ENCODE results near the gene TMTC1. TPM values are rescaled to one million over a fixed set of nuclear protein-coding genes. Genes with fewer than 3 reads are reported as not detected.

TMTC1 gene
- total and polyA plus RNA-seq, 3 donors from 2014 or later = 8.4 to 13.6 (median 11.5) TPM

DNA sequence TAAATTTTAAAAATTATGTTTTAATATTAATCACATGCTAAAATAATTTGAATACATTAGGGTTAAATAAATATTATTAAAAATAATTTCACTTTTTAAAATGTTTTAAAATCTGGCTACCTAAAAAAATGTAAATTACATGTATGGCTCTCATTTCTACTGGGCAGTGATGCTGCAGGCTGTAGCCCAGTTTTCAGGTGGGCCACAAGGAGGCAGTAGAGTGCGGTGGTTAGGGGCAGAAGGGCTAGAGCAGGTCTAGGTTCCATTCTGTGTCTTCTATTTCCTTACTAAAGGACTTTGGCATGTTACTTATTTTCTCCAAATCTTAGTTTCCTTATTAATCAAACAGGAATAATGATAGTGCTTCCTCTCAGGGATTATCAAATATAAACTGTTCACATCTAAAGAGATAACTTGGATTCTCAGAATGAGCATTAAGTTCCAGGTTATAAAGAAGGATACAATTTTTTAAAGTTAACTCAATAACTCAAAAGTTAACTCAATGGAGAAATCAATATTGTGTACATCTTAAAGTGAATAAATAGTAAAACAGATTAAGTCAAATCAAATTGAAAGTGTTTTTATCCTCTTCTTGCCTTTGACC, 231.3 kb downstream of the TMTC1 start:
- no peaks in the 10 kb centered on the region for H3K36me3 ChIP-seq (ENCODE audit: low read depth, missing control alignments)
- H3K27me3 ChIP-seq = no peaks in the 10 kb centered on the region
- TF ChIP-seq, protein P1, sequence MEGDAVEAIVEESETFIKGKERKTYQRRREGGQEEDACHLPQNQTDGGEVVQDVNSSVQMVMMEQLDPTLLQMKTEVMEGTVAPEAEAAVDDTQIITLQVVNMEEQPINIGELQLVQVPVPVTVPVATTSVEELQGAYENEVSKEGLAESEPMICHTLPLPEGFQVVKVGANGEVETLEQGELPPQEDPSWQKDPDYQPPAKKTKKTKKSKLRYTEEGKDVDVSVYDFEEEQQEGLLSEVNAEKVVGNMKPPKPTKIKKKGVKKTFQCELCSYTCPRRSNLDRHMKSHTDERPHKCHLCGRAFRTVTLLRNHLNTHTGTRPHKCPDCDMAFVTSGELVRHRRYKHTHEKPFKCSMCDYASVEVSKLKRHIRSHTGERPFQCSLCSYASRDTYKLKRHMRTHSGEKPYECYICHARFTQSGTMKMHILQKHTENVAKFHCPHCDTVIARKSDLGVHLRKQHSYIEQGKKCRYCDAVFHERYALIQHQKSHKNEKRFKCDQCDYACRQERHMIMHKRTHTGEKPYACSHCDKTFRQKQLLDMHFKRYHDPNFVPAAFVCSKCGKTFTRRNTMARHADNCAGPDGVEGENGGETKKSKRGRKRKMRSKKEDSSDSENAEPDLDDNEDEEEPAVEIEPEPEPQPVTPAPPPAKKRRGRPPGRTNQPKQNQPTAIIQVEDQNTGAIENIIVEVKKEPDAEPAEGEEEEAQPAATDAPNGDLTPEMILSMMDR (IDR thresholded peaks at IDR 0.05) = peak; percentile 70 to 83 (median 76)
- TF ChIP-seq POLR2A (IDR thresholded peaks at IDR 0.05) = no peak
- DNase-seq = peak; percentile 74
- H3K27ac ChIP-seq = peak overlapping the region in 1 of 2 donors; percentile 8
- intact Hi-C loops (cut with DNase I; ENCODE audit: low total_unique reads) = no loop called here
- H3K4me1 ChIP-seq = no peaks in the 10 kb centered on the region
- WGBS, 2 donors = 37 to 48% methylated on average over 1 of the region's 1 CpG
- H3K4me3 ChIP-seq = no peak overlapping the region
- H3K9me3 ChIP-seq = no peaks in the 10 kb centered on the region

- intact Hi-C loops (cut with DNase I; ENCODE audit: low total_unique reads) = no loop called here
- WGBS, 2 donors = 70 to 75% methylated on average over 3 of the region's 3 CpGs
Measured at GRCh38 chr12:29551812-29552211, 231.9 kb downstream of the TMTC1 start.

GRCh38 chr12:29547864-29548263, 235.9 kb downstream of the TMTC1 start:
- no peak for DNase-seq
- Histone ChIP-seq H3K27ac (no peak overlapping the region), H3K9me3 (no peaks in the 10 kb centered on the region), H3K4me3 (no peak overlapping the region), H3K36me3 (ENCODE audit: low read depth, missing control alignments) (no peaks in the 10 kb centered on the region), H3K4me1 (no peaks in the 10 kb centered on the region), H3K27me3 (no peaks in the 10 kb centered on the region)
- TF ChIP-seq POLR2A (IDR thresholded peaks at IDR 0.05) = no peak
- TF ChIP-seq, protein P1 (IDR thresholded peaks at IDR 0.05) = no peak
- intact Hi-C loops (cut with DNase I; ENCODE audit: low total_unique reads) = no loop called here
- WGBS, 2 donors = 97% methylated on average over 2 of the region's 2 CpGs

More at GRCh38 chr12:29551812-29552211, 231.9 kb downstream of the TMTC1 start:
- H3K27me3 ChIP-seq = no peaks in the 10 kb centered on the region
- H3K27ac ChIP-seq = no peak overlapping the region
- H3K4me3 ChIP-seq = no peak overlapping the region
- no peak for DNase-seq
- H3K4me1 ChIP-seq = no peaks in the 10 kb centered on the region
- TF ChIP-seq POLR2A (IDR thresholded peaks at IDR 0.05) = no peak
- TF ChIP-seq, protein P1 (IDR thresholded peaks at IDR 0.05) = no peak
- no peaks in the 10 kb centered on the region for H3K36me3 ChIP-seq (ENCODE audit: low read depth, missing control alignments)
- H3K9me3 ChIP-seq = no peaks in the 10 kb centered on the region

GRCh38 chr12:29547151-29547632, 236.6 kb downstream of the TMTC1 start:
- H3K4me1 ChIP-seq = no peaks in the 10 kb centered on the region
- H3K4me3 ChIP-seq = no peak overlapping the region
- no peak for DNase-seq
- no peaks in the 10 kb centered on the region for H3K27me3 ChIP-seq
- WGBS, 2 donors = 62 to 67% methylated on average over 4 of the region's 4 CpGs
- TF ChIP-seq, protein P1 (IDR thresholded peaks at IDR 0.05) = no peak
- no peak for TF ChIP-seq POLR2A (IDR thresholded peaks at IDR 0.05)
- no peaks in the 10 kb centered on the region for H3K36me3 ChIP-seq (ENCODE audit: low read depth, missing control alignments)
- intact Hi-C loops (cut with DNase I; ENCODE audit: low total_unique reads) = no loop called here
- no peaks in the 10 kb centered on the region for H3K9me3 ChIP-seq
- no peak overlapping the region for H3K27ac ChIP-seq

- H3K27ac ChIP-seq = no peak overlapping the region
Measured at GRCh38 chr12:29546000-29546399, 237.7 kb downstream of the TMTC1 start.

More at GRCh38 chr12:29546000-29546399, 237.7 kb downstream of the TMTC1 start:
- Histone ChIP-seq H3K9me3 (no peaks in the 10 kb centered on the region), H3K4me3 (no peak overlapping the region), H3K36me3 (ENCODE audit: low read depth, missing control alignments) (no peaks in the 10 kb centered on the region), H3K27me3 (no peaks in the 10 kb centered on the region), H3K4me1 (no peaks in the 10 kb centered on the region)
- no peak for DNase-seq
- WGBS, 2 donors = 88 to 91% methylated on average over 2 of the region's 2 CpGs
- TF ChIP-seq, protein P1 (IDR thresholded peaks at IDR 0.05) = no peak
- no peak for TF ChIP-seq POLR2A (IDR thresholded peaks at IDR 0.05)
- intact Hi-C loops (cut with DNase I; ENCODE audit: low total_unique reads) = no loop called here
